ENCODE measurements around the gene TOMM20.

- TF ChIP-seq POLR2A (IDR thresholded peaks at IDR 0.05) (no peak), CTCF (IDR thresholded peaks at IDR 0.05) (no peak)
Observed at GRCh38 chr1:235124665-235125064, 4.0 kb downstream of the TOMM20 start.

Data from thyroid gland (tissue), 4 donors.